Astrocyte (in vitro differentiated cells and primary cell): ENCODE data around the gene CDC37. TPM values are rescaled to one million over a fixed set of nuclear protein-coding genes. Genes with fewer than 3 reads are reported as not detected.

Experiments used
- DNase-seq: peaks from one replicate; pipeline ENCODE4 v3.0.0-alpha.2; 2010; ENCODE audit warnings: low read depth
- FAIRE-seq: peaks from 2 replicates; lab custom pipeline; 2011; peaks lifted over from hg19 to GRCh38; lab: Jason Lieb, UNC
- H2AFZ ChIP-seq: 2 replicates; pipeline ENCODE4 v1.6.0; 2012; ENCODE audit warnings: low read depth, low read length, inconsistent platforms
- H3K27ac ChIP-seq: 2 replicates; pipeline ENCODE4 v1.5.1; 2011; ENCODE audit warnings: low read depth, low read length, inconsistent platforms
- H3K27me3 ChIP-seq: 2 replicates; pipeline ENCODE4 v1.6.0; 2011; ENCODE audit warnings: low read length, inconsistent platforms; ENCODE audit not compliant: insufficient read depth
- H3K36me3 ChIP-seq: 2 replicates; pipeline ENCODE4 v1.5.1; 2011; ENCODE audit warnings: low read length, inconsistent platforms; ENCODE audit not compliant: insufficient read depth
- H3K4me1 ChIP-seq: 2 replicates; pipeline ENCODE4 v1.5.1; 2011; ENCODE audit warnings: low read length, inconsistent platforms; ENCODE audit not compliant: insufficient read depth
- H3K4me2 ChIP-seq: 2 replicates; pipeline ENCODE4 v1.6.0; 2012; ENCODE audit warnings: low read length, inconsistent platforms
- H3K4me3 ChIP-seq: 2 replicates; pipeline ENCODE4 v1.5.1; 2011; ENCODE audit warnings: low read depth, mild to moderate bottlenecking, low read length, inconsistent platforms; ENCODE audit not compliant: insufficient read depth
- H3K79me2 ChIP-seq: 2 replicates; pipeline ENCODE4 v1.6.0; 2012; ENCODE audit warnings: mild to moderate bottlenecking, low read length, inconsistent platforms; ENCODE audit not compliant: insufficient read depth
- H3K9ac ChIP-seq: 2 replicates; pipeline ENCODE4 v1.6.0; 2012; ENCODE audit warnings: mild to moderate bottlenecking, low read length, inconsistent platforms
- H3K9me3 ChIP-seq: 2 replicates; pipeline ENCODE4 v1.5.1; 2012; ENCODE audit warnings: low read depth, mild to moderate bottlenecking, low read length, inconsistent platforms; ENCODE audit not compliant: insufficient read depth
- H4K20me1 ChIP-seq: 2 replicates; pipeline ENCODE4 v1.6.0; 2012; ENCODE audit warnings: low read length, inconsistent platforms; ENCODE audit not compliant: insufficient read depth
- H3K27ac Mint-ChIP-seq: one replicate; pipeline ENCODE4 v1.8.0; 2021; ENCODE audit warnings: mild to moderate bottlenecking, mixed read lengths; ENCODE audit not compliant: unreplicated experiment
- H3K27me3 Mint-ChIP-seq: one replicate; pipeline ENCODE4 v1.8.0; 2021; ENCODE audit warnings: low read depth, mixed read lengths; ENCODE audit not compliant: unreplicated experiment
- H3K36me3 Mint-ChIP-seq: one replicate; pipeline ENCODE4 v1.8.0; 2021; ENCODE audit warnings: low read depth, mixed read lengths; ENCODE audit not compliant: unreplicated experiment
- H3K4me1 Mint-ChIP-seq: one replicate; pipeline ENCODE4 v1.8.0; 2021; ENCODE audit warnings: low read depth, mixed read lengths; ENCODE audit not compliant: unreplicated experiment
- H3K4me3 Mint-ChIP-seq: one replicate; pipeline ENCODE4 v1.8.0; 2021; ENCODE audit warnings: mild to moderate bottlenecking, moderate library complexity, mixed read lengths; ENCODE audit not compliant: unreplicated experiment
- H3K9me3 Mint-ChIP-seq: one replicate; pipeline ENCODE4 v1.8.0; 2021; ENCODE audit warnings: mild to moderate bottlenecking, mixed read lengths; ENCODE audit not compliant: unreplicated experiment
- EZH2 ChIP-seq: IDR thresholded peaks from 2 replicates; pipeline ENCODE4 v1.6.1; 2012; ENCODE audit warnings: mild to moderate bottlenecking, low read length, inconsistent platforms; ENCODE audit not compliant: insufficient read depth
- total RNA-seq: library from RNA; stranded (reverse); gene quantifications from 2 replicates; pipeline ENCODE4 v1.2.1, GENCODE V29; 2021
- TF ChIP-seq, protein P1 (sequence below): IDR thresholded peaks from 2 replicates; pipeline ENCODE4 v1.5.1; 2011; ENCODE audit warnings: low read depth, mild to moderate bottlenecking, inconsistent platforms, low read length, moderate library complexity; ENCODE audit not compliant: insufficient read depth

Gene CDC37
- total RNA-seq, 1 donor from 2014 or later = 240 TPM

DNA sequence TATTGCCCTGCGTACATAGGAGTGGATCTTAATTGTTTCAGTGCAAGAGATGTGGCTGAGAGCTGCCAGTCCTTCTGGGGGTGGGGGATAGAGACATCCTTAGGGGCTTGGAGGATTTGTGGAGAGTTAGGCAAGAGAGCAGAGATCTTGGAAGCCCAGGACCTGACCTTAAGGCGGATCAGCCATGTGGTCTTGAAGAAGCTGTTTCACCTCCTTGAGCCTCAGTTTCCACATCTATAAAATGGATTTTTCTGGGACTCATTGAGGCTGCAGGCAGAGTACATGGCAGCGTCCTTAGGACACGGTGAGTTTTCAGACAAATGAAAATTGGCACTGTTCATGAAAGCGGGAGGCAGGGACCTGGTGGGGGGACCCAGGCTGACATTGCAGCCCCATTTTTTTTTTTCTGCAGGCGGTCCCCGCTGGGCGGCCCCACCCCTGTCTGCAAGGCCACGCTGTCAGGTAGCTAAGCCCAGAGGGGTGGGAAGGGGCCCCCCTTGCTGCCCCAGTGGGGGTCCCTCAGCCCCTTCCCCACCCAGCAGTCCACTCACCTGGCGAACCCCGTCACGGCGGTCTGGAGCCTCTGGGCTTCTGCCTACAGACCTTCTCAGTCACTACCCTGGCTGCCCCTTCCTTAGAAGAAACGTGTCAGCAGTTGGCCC lies 47.0 kb upstream of the CDC37 start:
- no peaks in the 10 kb centered on the region for H3K9me3 ChIP-seq
- DNase-seq (no peak), FAIRE-seq (no peak)
- Mint-ChIP-seq H3K36me3 (peaks cover 3% of the 10 kb centered on the region), H3K27ac (no peak overlapping the region), H3K4me1 (peaks cover 3% of the 10 kb centered on the region), H3K9me3 (no peaks in the 10 kb centered on the region), H3K27me3 (peaks cover 28% of the 10 kb centered on the region), H3K4me3 (no peak overlapping the region)
- H3K4me2 ChIP-seq = no peak overlapping the region
- no peak for TF ChIP-seq EZH2
- TF ChIP-seq, protein P1, sequence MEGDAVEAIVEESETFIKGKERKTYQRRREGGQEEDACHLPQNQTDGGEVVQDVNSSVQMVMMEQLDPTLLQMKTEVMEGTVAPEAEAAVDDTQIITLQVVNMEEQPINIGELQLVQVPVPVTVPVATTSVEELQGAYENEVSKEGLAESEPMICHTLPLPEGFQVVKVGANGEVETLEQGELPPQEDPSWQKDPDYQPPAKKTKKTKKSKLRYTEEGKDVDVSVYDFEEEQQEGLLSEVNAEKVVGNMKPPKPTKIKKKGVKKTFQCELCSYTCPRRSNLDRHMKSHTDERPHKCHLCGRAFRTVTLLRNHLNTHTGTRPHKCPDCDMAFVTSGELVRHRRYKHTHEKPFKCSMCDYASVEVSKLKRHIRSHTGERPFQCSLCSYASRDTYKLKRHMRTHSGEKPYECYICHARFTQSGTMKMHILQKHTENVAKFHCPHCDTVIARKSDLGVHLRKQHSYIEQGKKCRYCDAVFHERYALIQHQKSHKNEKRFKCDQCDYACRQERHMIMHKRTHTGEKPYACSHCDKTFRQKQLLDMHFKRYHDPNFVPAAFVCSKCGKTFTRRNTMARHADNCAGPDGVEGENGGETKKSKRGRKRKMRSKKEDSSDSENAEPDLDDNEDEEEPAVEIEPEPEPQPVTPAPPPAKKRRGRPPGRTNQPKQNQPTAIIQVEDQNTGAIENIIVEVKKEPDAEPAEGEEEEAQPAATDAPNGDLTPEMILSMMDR = no peak
- H3K27me3 ChIP-seq = peaks cover 2% of the 10 kb centered on the region
- no peak overlapping the region for H3K4me3 ChIP-seq
- no peaks in the 10 kb centered on the region for H3K4me1 ChIP-seq
- H3K27ac ChIP-seq = no peak overlapping the region
- no peak overlapping the region for H2AFZ ChIP-seq
- no peak overlapping the region for H3K9ac ChIP-seq
- no peaks in the 10 kb centered on the region for H3K36me3 ChIP-seq
- H3K79me2 ChIP-seq = no peaks in the 10 kb centered on the region
- H4K20me1 ChIP-seq = peaks cover 21% of the 10 kb centered on the region

DNA sequence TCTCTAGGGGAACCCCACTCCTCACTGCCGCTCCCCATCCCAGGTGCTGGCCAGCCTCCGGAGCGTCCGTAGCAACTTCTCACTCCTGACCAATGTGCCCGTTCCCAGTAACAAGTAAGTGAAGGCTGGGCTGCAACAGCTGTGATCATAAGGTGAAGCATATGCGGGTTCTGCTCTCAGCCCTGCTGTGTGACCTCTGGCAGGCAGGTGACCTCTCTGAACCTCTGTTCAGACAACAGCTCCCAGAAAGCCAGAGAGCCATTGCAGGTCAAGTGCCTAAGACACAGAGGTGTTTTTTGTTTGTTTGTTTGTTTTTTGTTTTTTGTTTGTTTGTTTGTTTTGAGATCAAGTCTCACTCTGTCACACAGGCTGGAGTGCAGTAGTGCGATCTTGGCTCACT lies 45.7 kb upstream of the CDC37 start:
- Mint-ChIP-seq H3K9me3 (no peaks in the 10 kb centered on the region), H3K4me1 (peaks cover 3% of the 10 kb centered on the region), H3K4me3 (no peak overlapping the region), H3K27ac (no peak overlapping the region), H3K36me3 (peaks cover 3% of the 10 kb centered on the region), H3K27me3 (peaks cover 26% of the 10 kb centered on the region)
- no peak for DNase-seq
- no peaks in the 10 kb centered on the region for H3K36me3 ChIP-seq
- H2AFZ ChIP-seq = no peak overlapping the region
- no peaks in the 10 kb centered on the region for H3K27me3 ChIP-seq
- no peak overlapping the region for H3K27ac ChIP-seq
- H3K79me2 ChIP-seq = no peaks in the 10 kb centered on the region
- H3K9ac ChIP-seq = no peak overlapping the region
- no peak overlapping the region for H3K4me2 ChIP-seq
- H4K20me1 ChIP-seq = peaks cover 18% of the 10 kb centered on the region
- TF ChIP-seq, protein P1 = no peak
- no peak for TF ChIP-seq EZH2
- H3K9me3 ChIP-seq = no peaks in the 10 kb centered on the region
- H3K4me3 ChIP-seq = no peak overlapping the region
- no peak for FAIRE-seq
- no peaks in the 10 kb centered on the region for H3K4me1 ChIP-seq

DNA sequence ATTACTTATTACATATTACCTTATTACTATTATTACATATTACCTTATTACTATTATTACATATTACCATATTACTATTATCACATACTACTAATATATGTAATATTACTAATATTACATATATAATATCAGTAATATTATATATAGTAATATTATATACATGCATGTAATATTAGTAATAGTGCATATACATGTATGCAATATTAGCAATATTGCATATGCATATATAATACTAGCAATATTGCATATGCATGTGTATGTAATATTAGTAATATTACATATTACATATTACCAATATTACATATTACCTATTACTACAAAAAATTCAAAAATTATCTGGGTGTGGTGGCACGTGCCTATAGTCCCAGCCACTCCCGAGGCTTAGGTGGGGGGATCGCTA lies 39.4 kb upstream of the CDC37 start:
- H3K4me1 Mint-ChIP-seq = no peaks in the 10 kb centered on the region
- no peaks in the 10 kb centered on the region for H3K9me3 Mint-ChIP-seq
- Histone ChIP-seq H3K27ac (no peak overlapping the region), H4K20me1 (no peaks in the 10 kb centered on the region), H3K79me2 (no peaks in the 10 kb centered on the region), H3K4me2 (no peak overlapping the region), H3K4me3 (no peak overlapping the region), H3K4me1 (no peaks in the 10 kb centered on the region), H3K36me3 (no peaks in the 10 kb centered on the region), H3K9me3 (no peaks in the 10 kb centered on the region), H3K27me3 (no peaks in the 10 kb centered on the region), H2AFZ (no peak overlapping the region), H3K9ac (no peak overlapping the region)
- TF ChIP-seq, protein P1 = no peak
- TF ChIP-seq EZH2 = no peak
- no peak for FAIRE-seq
- no peak overlapping the region for H3K27ac Mint-ChIP-seq
- DNase-seq = no peak
- peaks cover 1% of the 10 kb centered on the region for H3K36me3 Mint-ChIP-seq
- H3K27me3 Mint-ChIP-seq = peaks cover 8% of the 10 kb centered on the region
- no peak overlapping the region for H3K4me3 Mint-ChIP-seq
